ENCODE data around the gene SELENOO. TPM values are rescaled to one million over a fixed set of nuclear protein-coding genes. Genes with fewer than 3 reads are reported as not detected.
A peak's percentile ranks its signal among the peaks of the same experiment; 100 is the strongest.

Gene SELENOO
- total RNA-seq, 4 donors from 2014 or later, result 48.7 to 101 (median 74.0) TPM

GRCh38 chr22:50169181-50169759 is 31.5 kb upstream of the SELENOO start:
- H3K27me3 ChIP-seq, result peaks cover 0 to 18% of the 10 kb centered on the region in 2 donors
- TF ChIP-seq CTCF (IDR thresholded peaks at IDR 0.05) (no peak), POLR2A (IDR thresholded peaks at IDR 0.05) (no peak)

GRCh38 chr22:50169774-50170341 is 31.0 kb upstream of the SELENOO start:
- Histone ChIP-seq H3K9me3 (no peaks in the 10 kb centered on the region), H3K27ac (no peak overlapping the region), H3K36me3 (no peaks in the 10 kb centered on the region), H3K4me1 (peaks cover 0 to 14% (median 4%) of the 10 kb centered on the region in 4 donors), H3K27me3 (peaks cover 0 to 18% of the 10 kb centered on the region in 2 donors), H3K4me3 (peak overlapping the region; percentile 17 to 60 (median 55))
- no peak for TF ChIP-seq POLR2A (IDR thresholded peaks at IDR 0.05)
- DNase-seq, result no peak

More at GRCh38 chr22:50169181-50169759, 31.5 kb upstream of the SELENOO start:
- no peaks in the 10 kb centered on the region for H3K9me3 ChIP-seq
- H3K4me3 ChIP-seq, result peak overlapping the region in 3 of 4 donors; percentile 52 to 60 (median 58)
- DNase-seq, result no peak
- H3K27ac ChIP-seq, result no peak overlapping the region
- peaks cover 0 to 14% (median 4%) of the 10 kb centered on the region in 4 donors for H3K4me1 ChIP-seq
- H3K36me3 ChIP-seq, result no peaks in the 10 kb centered on the region

- DNase-seq, result no peak
- H3K4me3 ChIP-seq, result peak within 1 kb of the TSS; percentile 17 to 60 (median 55)
- H3K4me1 ChIP-seq, result peaks cover 0 to 14% (median 4%) of the 10 kb centered on the region in 4 donors
- no peaks in the 10 kb centered on the region for H3K9me3 ChIP-seq
- H3K27me3 ChIP-seq, result peaks cover 0 to 18% of the 10 kb centered on the region in 2 donors
- no peaks in the 10 kb centered on the region for H3K36me3 ChIP-seq
- TF ChIP-seq POLR2A (IDR thresholded peaks at IDR 0.05), result no peak
- TF ChIP-seq CTCF (IDR thresholded peaks at IDR 0.05), result no peak
- no peak within 1 kb of the TSS for H3K27ac ChIP-seq
Measured at GRCh38 chr22:50170453-50171318, 30.1 kb upstream of the SELENOO start, which contains the start of gene PANX2. Gene PANX2, plus strand, starts transcription at chr22:50170731. Its CDS starts 0 bp downstream, at chr22:50170731.

GRCh38 chr22:50171319-50171964 is 29.4 kb upstream of the SELENOO start:
- Histone ChIP-seq H3K4me3 (peak overlapping the region in 1 of 4 donors; percentile 58), H3K27me3 (peaks cover 0 to 18% of the 10 kb centered on the region in 2 donors), H3K9me3 (no peaks in the 10 kb centered on the region), H3K4me1 (peaks cover 0 to 14% (median 4%) of the 10 kb centered on the region in 4 donors), H3K36me3 (no peaks in the 10 kb centered on the region), H3K27ac (no peak overlapping the region)
- TF ChIP-seq POLR2A (IDR thresholded peaks at IDR 0.05) (no peak), CTCF (IDR thresholded peaks at IDR 0.05) (no peak)
- DNase-seq, result no peak

GRCh38 chr22:50171965-50172421 is 28.8 kb upstream of the SELENOO start:
- DNase-seq, result no peak
- H3K27ac ChIP-seq, result no peak overlapping the region
- TF ChIP-seq CTCF (IDR thresholded peaks at IDR 0.05), result no peak
- no peak for TF ChIP-seq POLR2A (IDR thresholded peaks at IDR 0.05)
- no peaks in the 10 kb centered on the region for H3K9me3 ChIP-seq
- H3K4me3 ChIP-seq, result no peak overlapping the region
- H3K36me3 ChIP-seq, result no peaks in the 10 kb centered on the region
- H3K27me3 ChIP-seq, result peaks cover 0 to 18% of the 10 kb centered on the region in 2 donors
- H3K4me1 ChIP-seq, result peaks cover 0 to 14% (median 4%) of the 10 kb centered on the region in 4 donors

Measured in Peyer's patch (tissue), 4 donors.